GM23338 (cell line): ENCODE measurements around the gene SLC66A2. TPM values are rescaled to one million over a fixed set of nuclear protein-coding genes. Genes with fewer than 3 reads are reported as not detected.

Experiments
- ATAC-seq: fragments of 200-7000 bp; cut with Tn5 transposase; 3 replicates; pipeline ENCODE4 v1.9.1; 2020
- DNase-seq: peaks from one replicate; pipeline ENCODE4 v3.0.0-alpha.2; 2015; ENCODE audit warnings: low spot score
- H2AFZ ChIP-seq: fragments of 200-600 bp; sonication (generic); 2 replicates; pipeline ENCODE4 v1.8.0; 2016; ENCODE audit warnings: antibody characterized with exemption, mild to moderate bottlenecking, moderate library complexity
- H3F3A ChIP-seq: fragments of 200-600 bp; sonication (generic); replicated peaks from 2 replicates; pipeline ENCODE4 v1.8.0; 2017; ENCODE audit warnings: antibody characterized with exemption, mixed run types, low read depth
- H3K27ac ChIP-seq: fragments of 200-600 bp; sonication (generic); 2 replicates; pipeline ENCODE4 v1.6.1; 2016; ENCODE audit warnings: low read depth
- H3K27me3 ChIP-seq: fragments of 200-600 bp; sonication (generic); 2 replicates; pipeline ENCODE4 v1.8.0; 2016; ENCODE audit warnings: mild to moderate bottlenecking, mixed run types, moderate library complexity; ENCODE audit not compliant: insufficient read depth
- H3K36me3 ChIP-seq: fragments of 200-600 bp; sonication (generic); 2 replicates; pipeline ENCODE4 v1.8.0; 2016; ENCODE audit warnings: mild to moderate bottlenecking; ENCODE audit not compliant: insufficient read depth
- H3K4me1 ChIP-seq: fragments of 200-600 bp; sonication (generic); 2 replicates; pipeline ENCODE4 v1.8.0; 2016; ENCODE audit warnings: mild to moderate bottlenecking, moderate library complexity; ENCODE audit not compliant: insufficient read depth
- H3K4me2 ChIP-seq: fragments of 200-600 bp; sonication (generic); 2 replicates; pipeline ENCODE4 v1.7.1; 2017; ENCODE audit warnings: mixed run types
- H3K4me3 ChIP-seq: fragments of 200-600 bp; sonication (generic); 2 replicates; pipeline ENCODE4 v1.6.1; 2016; ENCODE audit warnings: mixed run types
- H3K79me2 ChIP-seq: fragments of 200-600 bp; sonication (generic); replicated peaks from 2 replicates; pipeline ENCODE4 v1.8.0; 2017; ENCODE audit warnings: mild to moderate bottlenecking; ENCODE audit not compliant: insufficient read depth
- H3K9me2 ChIP-seq: fragments of 200-600 bp; sonication (generic); 2 replicates; pipeline ENCODE4 v1.8.0; 2017; ENCODE audit not compliant: insufficient read depth
- H4K20me1 ChIP-seq: fragments of 200-600 bp; sonication (generic); replicated peaks from 2 replicates; pipeline ENCODE4 v1.8.0; 2017; ENCODE audit warnings: mild to moderate bottlenecking; ENCODE audit not compliant: insufficient read depth
- H3K27ac Mint-ChIP-seq: 2 replicates; pipeline ENCODE4 v1.8.0; 2020; ENCODE audit warnings: inconsistent platforms, mild to moderate bottlenecking, moderate library complexity, mixed read lengths
- H3K27me3 Mint-ChIP-seq: 3 replicates; pipeline ENCODE4 v1.8.0; 2022; ENCODE audit warnings: low read depth, mild to moderate bottlenecking, moderate library complexity, mixed read lengths, inconsistent platforms; ENCODE audit not compliant: insufficient read depth, poor library complexity
- H3K36me3 Mint-ChIP-seq: 3 replicates; pipeline ENCODE4 v1.8.0; 2021; ENCODE audit warnings: low read depth, mild to moderate bottlenecking, inconsistent platforms, moderate library complexity, mixed read lengths
- H3K4me1 Mint-ChIP-seq: 3 replicates; pipeline ENCODE4 v1.8.0; 2020; ENCODE audit warnings: mild to moderate bottlenecking, inconsistent platforms, mixed read lengths
- H3K4me3 Mint-ChIP-seq: 3 replicates; pipeline ENCODE4 v1.8.0; 2021; ENCODE audit warnings: moderate library complexity, mild to moderate bottlenecking, inconsistent platforms, mixed read lengths
- H3K9me3 Mint-ChIP-seq: 3 replicates; pipeline ENCODE4 v1.8.0; 2020; ENCODE audit warnings: moderate library complexity, mild to moderate bottlenecking, inconsistent platforms, mixed read lengths
- CREB1 ChIP-seq: fragments of 250-450 bp; sonication (Bioruptor Pico); IDR thresholded peaks from 2 replicates; pipeline ENCODE4 v1.5.0; 2020; ENCODE audit warnings: low read depth, mild to moderate bottlenecking, moderate library complexity
- EZH2 ChIP-seq: fragments of 200-600 bp; sonication (generic); IDR thresholded peaks from one replicate; pipeline ENCODE4 v1.8.0; 2017; ENCODE audit warnings: antibody characterized with exemption, mild to moderate bottlenecking, low read depth; ENCODE audit not compliant: unreplicated experiment
- EZH2phosphoT487 ChIP-seq: fragments of 200-600 bp; sonication (generic); IDR thresholded peaks from one replicate; pipeline ENCODE4 v1.8.1; 2018; ENCODE audit warnings: antibody characterized with exemption; ENCODE audit not compliant: unreplicated experiment
- JUNB ChIP-seq: IDR thresholded peaks from one replicate; pipeline ENCODE4 v1.6.1; 2016; ENCODE audit warnings: antibody characterized with exemption; ENCODE audit not compliant: unreplicated experiment
- NANOG ChIP-seq: IDR thresholded peaks from 2 replicates; pipeline ENCODE4 v1.6.1; 2016; ENCODE audit warnings: antibody characterized with exemption, borderline replicate concordance
- POLR2AphosphoS5 ChIP-seq: IDR thresholded peaks from 2 replicates; pipeline ENCODE4 v1.6.1; 2016; ENCODE audit warnings: antibody characterized with exemption, low read depth
- STAT1 ChIP-seq: IDR thresholded peaks from one replicate; pipeline ENCODE4 v1.6.1; 2016; ENCODE audit warnings: antibody characterized with exemption; ENCODE audit not compliant: unreplicated experiment
- ZNF114 ChIP-seq: fragments of 250-450 bp; sonication (Bioruptor Pico); IDR thresholded peaks from 2 replicates; pipeline ENCODE4 v1.5.0; 2020; ENCODE audit warnings: mild to moderate bottlenecking, moderate library complexity
- ZNF331 ChIP-seq: fragments of 250-450 bp; sonication (Bioruptor Pico); IDR thresholded peaks from 2 replicates; pipeline ENCODE4 v1.5.0; 2020; ENCODE audit warnings: low read depth, mild to moderate bottlenecking, moderate library complexity
- polyA plus RNA-seq: library from polyadenylated mRNA; unstranded; fragments of >200 nt; fragmentation: Nextera tagmentation; extraction: Ambion mirVana; gene quantifications from 2 replicates; pipeline ENCODE4 v1.2.1, GENCODE V29; 2016
- total RNA-seq: library from RNA; depleted of rRNA; stranded (reverse); fragments of >200 nt; shearing (Covaris generic); gene quantifications from 2 replicates; pipeline ENCODE4 v1.2.3, GENCODE V29; 2014
- TF ChIP-seq, protein P1 (sequence below): IDR thresholded peaks from 2 replicates; pipeline ENCODE4 v1.6.1; 2016; ENCODE audit warnings: antibody characterized with exemption
- TF ChIP-seq, protein P2 (sequence below): fragments of 250-450 bp; sonication (Bioruptor Pico); IDR thresholded peaks from 2 replicates; pipeline ENCODE4 v1.5.0; 2020; ENCODE audit warnings: mild to moderate bottlenecking, moderate library complexity
- TF ChIP-seq, protein P3 (sequence below): IDR thresholded peaks from one replicate; pipeline ENCODE4 v1.6.1; 2018; ENCODE audit warnings: antibody characterized with exemption; ENCODE audit not compliant: unreplicated experiment
- TF ChIP-seq, protein P4 (sequence below), 2 experiments: fragments of 200-600 bp in 1 of 2; sonication (generic) in 1 of 2; conservative IDR thresholded peaks; 2 replicates each; pipeline versions ENCODE4 v1.5.1 to v1.6.1; 2016 to 2017; ENCODE audit warnings: antibody characterized with exemption in 2 of 2, low read depth in 2 of 2, mild to moderate bottlenecking in 2 of 2, moderate library complexity in 1 of 2

Gene SLC66A2
- total and polyA plus RNA-seq, 2 experiments from 2014 or later: 4.0 to 18.1 TPM

DNA sequence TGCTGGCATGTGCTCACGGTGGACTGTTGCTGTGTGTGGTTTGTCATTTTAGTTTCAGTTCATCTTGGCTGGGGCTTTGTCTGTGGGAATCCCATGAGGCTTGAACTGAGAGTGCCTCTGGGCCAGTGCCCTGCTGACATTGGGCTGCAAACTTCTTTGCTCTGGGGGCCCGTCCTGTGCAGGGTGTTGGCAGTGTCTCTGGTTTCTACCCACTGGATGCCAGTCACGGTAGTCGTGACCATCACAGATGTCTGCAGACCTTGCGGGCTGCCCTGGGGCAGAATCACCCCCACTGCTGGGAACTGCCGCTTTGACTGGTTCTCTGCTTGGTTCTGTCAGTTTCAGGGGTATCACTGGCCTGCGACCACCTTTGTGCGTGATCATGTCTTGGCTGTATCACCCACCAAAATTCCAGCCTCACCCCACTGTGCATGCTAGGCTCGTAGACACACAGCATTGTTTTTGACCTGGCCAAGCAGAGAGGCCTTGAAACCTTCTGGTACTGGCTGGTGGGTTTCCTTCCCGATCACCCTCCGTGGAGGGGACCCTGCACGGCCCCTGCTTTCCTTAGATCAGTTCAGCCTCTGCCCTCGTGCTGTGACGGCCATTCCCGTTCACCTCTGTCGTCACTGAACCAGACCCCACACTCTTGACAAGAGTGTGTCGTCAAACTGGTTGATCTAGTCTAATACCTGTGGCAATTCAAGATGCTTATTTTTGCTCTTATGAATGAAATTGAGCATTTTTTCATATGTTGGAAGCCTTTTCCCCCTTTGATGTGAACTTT, 96.1 kb downstream of the SLC66A2 start:
- DNase-seq (no peak), ATAC-seq (no peak)
- no peak overlapping the region for H3K4me2 ChIP-seq
- no peaks in the 10 kb centered on the region for H3K27me3 ChIP-seq
- Mint-ChIP-seq H3K36me3 (no peaks in the 10 kb centered on the region), H3K4me3 (no peak overlapping the region; the same call in 2 of the 3 replicates), H3K27ac (no peak overlapping the region), H3K9me3 (no peaks in the 10 kb centered on the region), H3K27me3 (peaks cover 3% of the 10 kb centered on the region), H3K4me1 (peaks cover 11% of the 10 kb centered on the region; the same call in 2 of the 3 replicates)
- H4K20me1 ChIP-seq: no peaks in the 10 kb centered on the region
- no peak for TF ChIP-seq EZH2phosphoT487
- no peak for TF ChIP-seq NANOG
- TF ChIP-seq, protein P1, sequence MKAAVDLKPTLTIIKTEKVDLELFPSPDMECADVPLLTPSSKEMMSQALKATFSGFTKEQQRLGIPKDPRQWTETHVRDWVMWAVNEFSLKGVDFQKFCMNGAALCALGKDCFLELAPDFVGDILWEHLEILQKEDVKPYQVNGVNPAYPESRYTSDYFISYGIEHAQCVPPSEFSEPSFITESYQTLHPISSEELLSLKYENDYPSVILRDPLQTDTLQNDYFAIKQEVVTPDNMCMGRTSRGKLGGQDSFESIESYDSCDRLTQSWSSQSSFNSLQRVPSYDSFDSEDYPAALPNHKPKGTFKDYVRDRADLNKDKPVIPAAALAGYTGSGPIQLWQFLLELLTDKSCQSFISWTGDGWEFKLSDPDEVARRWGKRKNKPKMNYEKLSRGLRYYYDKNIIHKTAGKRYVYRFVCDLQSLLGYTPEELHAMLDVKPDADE: no peak
- TF ChIP-seq STAT1: no peak
- no peak for TF ChIP-seq JUNB
- TF ChIP-seq, protein P2, sequence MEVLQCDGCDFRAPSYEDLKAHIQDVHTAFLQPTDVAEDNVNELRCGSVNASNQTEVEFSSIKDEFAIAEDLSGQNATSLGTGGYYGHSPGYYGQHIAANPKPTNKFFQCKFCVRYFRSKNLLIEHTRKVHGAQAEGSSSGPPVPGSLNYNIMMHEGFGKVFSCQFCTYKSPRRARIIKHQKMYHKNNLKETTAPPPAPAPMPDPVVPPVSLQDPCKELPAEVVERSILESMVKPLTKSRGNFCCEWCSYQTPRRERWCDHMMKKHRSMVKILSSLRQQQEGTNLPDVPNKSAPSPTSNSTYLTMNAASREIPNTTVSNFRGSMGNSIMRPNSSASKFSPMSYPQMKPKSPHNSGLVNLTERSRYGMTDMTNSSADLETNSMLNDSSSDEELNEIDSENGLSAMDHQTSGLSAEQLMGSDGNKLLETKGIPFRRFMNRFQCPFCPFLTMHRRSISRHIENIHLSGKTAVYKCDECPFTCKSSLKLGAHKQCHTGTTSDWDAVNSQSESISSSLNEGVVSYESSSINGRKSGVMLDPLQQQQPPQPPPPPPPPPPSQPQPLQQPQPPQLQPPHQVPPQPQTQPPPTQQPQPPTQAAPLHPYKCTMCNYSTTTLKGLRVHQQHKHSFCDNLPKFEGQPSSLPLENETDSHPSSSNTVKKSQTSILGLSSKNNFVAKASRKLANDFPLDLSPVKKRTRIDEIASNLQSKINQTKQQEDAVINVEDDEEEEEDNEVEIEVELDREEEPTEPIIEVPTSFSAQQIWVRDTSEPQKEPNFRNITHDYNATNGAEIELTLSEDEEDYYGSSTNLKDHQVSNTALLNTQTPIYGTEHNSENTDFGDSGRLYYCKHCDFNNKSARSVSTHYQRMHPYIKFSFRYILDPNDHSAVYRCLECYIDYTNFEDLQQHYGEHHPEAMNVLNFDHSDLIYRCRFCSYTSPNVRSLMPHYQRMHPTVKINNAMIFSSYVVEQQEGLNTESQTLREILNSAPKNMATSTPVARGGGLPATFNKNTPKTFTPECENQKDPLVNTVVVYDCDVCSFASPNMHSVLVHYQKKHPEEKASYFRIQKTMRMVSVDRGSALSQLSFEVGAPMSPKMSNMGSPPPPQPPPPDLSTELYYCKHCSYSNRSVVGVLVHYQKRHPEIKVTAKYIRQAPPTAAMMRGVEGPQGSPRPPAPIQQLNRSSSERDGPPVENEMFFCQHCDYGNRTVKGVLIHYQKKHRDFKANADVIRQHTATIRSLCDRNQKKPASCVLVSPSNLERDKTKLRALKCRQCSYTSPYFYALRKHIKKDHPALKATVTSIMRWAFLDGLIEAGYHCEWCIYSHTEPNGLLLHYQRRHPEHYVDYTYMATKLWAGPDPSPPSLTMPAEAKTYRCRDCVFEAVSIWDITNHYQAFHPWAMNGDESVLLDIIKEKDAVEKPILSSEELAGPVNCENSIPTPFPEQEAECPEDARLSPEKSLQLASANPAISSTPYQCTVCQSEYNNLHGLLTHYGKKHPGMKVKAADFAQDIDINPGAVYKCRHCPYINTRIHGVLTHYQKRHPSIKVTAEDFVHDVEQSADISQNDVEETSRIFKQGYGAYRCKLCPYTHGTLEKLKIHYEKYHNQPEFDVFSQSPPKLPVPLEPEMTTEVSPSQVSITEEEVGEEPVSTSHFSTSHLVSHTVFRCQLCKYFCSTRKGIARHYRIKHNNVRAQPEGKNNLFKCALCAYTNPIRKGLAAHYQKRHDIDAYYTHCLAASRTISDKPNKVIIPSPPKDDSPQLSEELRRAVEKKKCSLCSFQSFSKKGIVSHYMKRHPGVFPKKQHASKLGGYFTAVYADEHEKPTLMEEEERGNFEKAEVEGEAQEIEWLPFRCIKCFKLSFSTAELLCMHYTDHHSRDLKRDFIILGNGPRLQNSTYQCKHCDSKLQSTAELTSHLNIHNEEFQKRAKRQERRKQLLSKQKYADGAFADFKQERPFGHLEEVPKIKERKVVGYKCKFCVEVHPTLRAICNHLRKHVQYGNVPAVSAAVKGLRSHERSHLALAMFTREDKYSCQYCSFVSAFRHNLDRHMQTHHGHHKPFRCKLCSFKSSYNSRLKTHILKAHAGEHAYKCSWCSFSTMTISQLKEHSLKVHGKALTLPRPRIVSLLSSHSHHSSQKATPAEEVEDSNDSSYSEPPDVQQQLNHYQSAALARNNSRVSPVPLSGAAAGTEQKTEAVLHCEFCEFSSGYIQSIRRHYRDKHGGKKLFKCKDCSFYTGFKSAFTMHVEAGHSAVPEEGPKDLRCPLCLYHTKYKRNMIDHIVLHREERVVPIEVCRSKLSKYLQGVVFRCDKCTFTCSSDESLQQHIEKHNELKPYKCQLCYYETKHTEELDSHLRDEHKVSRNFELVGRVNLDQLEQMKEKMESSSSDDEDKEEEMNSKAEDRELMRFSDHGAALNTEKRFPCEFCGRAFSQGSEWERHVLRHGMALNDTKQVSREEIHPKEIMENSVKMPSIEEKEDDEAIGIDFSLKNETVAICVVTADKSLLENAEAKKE (CRISPR knock-in tag): no peak
- TF ChIP-seq, protein P3, sequence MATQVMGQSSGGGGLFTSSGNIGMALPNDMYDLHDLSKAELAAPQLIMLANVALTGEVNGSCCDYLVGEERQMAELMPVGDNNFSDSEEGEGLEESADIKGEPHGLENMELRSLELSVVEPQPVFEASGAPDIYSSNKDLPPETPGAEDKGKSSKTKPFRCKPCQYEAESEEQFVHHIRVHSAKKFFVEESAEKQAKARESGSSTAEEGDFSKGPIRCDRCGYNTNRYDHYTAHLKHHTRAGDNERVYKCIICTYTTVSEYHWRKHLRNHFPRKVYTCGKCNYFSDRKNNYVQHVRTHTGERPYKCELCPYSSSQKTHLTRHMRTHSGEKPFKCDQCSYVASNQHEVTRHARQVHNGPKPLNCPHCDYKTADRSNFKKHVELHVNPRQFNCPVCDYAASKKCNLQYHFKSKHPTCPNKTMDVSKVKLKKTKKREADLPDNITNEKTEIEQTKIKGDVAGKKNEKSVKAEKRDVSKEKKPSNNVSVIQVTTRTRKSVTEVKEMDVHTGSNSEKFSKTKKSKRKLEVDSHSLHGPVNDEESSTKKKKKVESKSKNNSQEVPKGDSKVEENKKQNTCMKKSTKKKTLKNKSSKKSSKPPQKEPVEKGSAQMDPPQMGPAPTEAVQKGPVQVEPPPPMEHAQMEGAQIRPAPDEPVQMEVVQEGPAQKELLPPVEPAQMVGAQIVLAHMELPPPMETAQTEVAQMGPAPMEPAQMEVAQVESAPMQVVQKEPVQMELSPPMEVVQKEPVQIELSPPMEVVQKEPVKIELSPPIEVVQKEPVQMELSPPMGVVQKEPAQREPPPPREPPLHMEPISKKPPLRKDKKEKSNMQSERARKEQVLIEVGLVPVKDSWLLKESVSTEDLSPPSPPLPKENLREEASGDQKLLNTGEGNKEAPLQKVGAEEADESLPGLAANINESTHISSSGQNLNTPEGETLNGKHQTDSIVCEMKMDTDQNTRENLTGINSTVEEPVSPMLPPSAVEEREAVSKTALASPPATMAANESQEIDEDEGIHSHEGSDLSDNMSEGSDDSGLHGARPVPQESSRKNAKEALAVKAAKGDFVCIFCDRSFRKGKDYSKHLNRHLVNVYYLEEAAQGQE: no peak
- TF ChIP-seq ZNF114: no peak
- no peak for TF ChIP-seq ZNF331 (CRISPR knock-in tag)
- TF ChIP-seq POLR2AphosphoS5: no peak
- TF ChIP-seq, protein P4, sequence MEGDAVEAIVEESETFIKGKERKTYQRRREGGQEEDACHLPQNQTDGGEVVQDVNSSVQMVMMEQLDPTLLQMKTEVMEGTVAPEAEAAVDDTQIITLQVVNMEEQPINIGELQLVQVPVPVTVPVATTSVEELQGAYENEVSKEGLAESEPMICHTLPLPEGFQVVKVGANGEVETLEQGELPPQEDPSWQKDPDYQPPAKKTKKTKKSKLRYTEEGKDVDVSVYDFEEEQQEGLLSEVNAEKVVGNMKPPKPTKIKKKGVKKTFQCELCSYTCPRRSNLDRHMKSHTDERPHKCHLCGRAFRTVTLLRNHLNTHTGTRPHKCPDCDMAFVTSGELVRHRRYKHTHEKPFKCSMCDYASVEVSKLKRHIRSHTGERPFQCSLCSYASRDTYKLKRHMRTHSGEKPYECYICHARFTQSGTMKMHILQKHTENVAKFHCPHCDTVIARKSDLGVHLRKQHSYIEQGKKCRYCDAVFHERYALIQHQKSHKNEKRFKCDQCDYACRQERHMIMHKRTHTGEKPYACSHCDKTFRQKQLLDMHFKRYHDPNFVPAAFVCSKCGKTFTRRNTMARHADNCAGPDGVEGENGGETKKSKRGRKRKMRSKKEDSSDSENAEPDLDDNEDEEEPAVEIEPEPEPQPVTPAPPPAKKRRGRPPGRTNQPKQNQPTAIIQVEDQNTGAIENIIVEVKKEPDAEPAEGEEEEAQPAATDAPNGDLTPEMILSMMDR (conservative IDR thresholded peaks at IDR 0.05; ENCODE audit: low read depth in 2 of 2): no peak
- no peak for TF ChIP-seq EZH2
- TF ChIP-seq CREB1: no peak
- H3K36me3 ChIP-seq: no peaks in the 10 kb centered on the region
- H2AFZ ChIP-seq: no peak overlapping the region
- no peak overlapping the region for H3K27ac ChIP-seq
- no peaks in the 10 kb centered on the region for H3K9me2 ChIP-seq
- no peaks in the 10 kb centered on the region for H3K4me1 ChIP-seq
- H3F3A ChIP-seq: 0 out of 2 replicates have a peak, but pooled peaks cover 4% of the 10 kb centered on the region
- H3K4me3 ChIP-seq: no peak overlapping the region
- no peaks in the 10 kb centered on the region for H3K79me2 ChIP-seq
